Measurements from ENCODE around the gene OBSCN.

Gene OBSCN

GRCh38 chr1:228393811-228394570, 186.1 kb downstream of the OBSCN start:
- TF ChIP-seq CTCF (IDR thresholded peaks at IDR 0.05; ENCODE audit: low read depth, low read length, missing control alignments), result no peak

DNA sequence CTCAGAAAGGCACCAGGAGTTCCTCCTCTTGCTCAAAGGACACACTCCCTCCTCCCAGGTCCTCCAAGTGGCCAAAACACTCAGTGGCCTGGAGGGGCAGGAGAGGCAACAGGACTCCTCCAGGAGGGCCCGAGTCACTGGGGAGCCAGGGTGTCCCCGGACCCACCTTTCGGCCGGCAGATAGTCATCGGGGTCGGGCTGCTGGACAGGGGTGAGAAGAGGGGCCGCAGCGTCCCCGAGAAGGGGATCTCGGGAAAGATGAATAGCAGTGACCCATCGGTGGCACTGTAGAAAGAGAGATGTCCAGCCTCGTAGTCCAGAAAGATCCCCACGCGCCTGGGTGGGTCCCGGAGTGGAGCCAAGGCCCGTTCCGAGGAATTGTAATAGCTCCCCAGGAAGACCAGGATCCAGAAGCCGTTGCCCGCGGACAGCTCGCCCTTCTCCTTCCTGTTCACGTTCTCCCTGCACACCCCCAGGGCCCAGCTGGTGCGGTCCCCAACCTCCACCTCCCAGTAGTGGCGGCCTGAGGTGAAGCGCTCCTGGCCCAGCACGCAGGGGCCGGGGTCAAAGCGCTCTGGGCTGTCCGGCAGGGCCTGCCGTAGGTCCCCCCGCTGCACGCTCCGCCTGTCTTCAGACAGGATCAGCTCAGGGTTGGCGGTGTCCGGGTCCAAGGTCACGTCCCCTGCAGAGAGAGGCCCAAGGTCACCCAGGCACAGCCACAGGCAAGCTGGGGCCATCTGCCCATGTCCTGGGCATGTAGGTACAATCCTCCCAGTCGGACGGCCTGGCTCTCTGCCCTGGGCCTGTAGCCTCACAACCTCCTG, 186.9 kb downstream of the OBSCN start:
- DNase-seq (ENCODE audit: extremely low read depth, low read depth), result no peak
- no peak overlapping the region for H3K4me3 ChIP-seq (replicated peaks; ENCODE audit: low read depth, low read length)
- TF ChIP-seq CTCF (IDR thresholded peaks at IDR 0.05; ENCODE audit: low read depth, low read length, missing control alignments), result no peak

More at GRCh38 chr1:228393811-228394570, 186.1 kb downstream of the OBSCN start:
- no peak overlapping the region for H3K4me3 ChIP-seq (replicated peaks; ENCODE audit: low read depth, low read length)
- no peak for DNase-seq (ENCODE audit: extremely low read depth, low read depth)

GRCh38 chr1:228396770-228397662, 189.2 kb downstream of the OBSCN start:
- H3K4me3 ChIP-seq (replicated peaks; ENCODE audit: low read depth, low read length), result no peak overlapping the region
- no peak for DNase-seq (ENCODE audit: extremely low read depth, low read depth)
- no peak for TF ChIP-seq CTCF (IDR thresholded peaks at IDR 0.05; ENCODE audit: low read depth, low read length, missing control alignments)

DNA sequence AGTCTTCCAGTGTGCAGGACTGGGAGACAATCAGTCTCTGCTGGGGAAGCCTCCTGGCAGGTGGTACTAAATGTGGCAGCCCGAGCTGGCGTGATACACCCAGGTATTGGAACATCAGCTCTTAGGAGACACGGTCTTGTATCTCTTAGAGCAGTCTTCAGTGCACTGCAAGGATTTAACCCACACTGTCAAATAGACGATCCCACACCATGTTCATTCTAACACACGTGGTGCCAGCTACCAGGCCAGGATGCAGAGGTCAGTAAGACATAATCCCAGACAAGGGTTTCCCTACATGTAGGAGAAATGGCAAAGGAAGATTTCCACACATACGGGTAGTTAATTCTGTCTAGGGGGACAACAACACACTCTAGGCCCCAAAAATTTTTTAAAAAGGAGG, 190.1 kb downstream of the OBSCN start:
- no peak overlapping the region for H3K4me3 ChIP-seq (replicated peaks; ENCODE audit: low read depth, low read length)
- DNase-seq (ENCODE audit: extremely low read depth, low read depth), result no peak
- no peak for TF ChIP-seq CTCF (IDR thresholded peaks at IDR 0.05; ENCODE audit: low read depth, low read length, missing control alignments)

GRCh38 chr1:228398741-228399461, 191.1 kb downstream of the OBSCN start:
- no peak for TF ChIP-seq CTCF (IDR thresholded peaks at IDR 0.05; ENCODE audit: low read depth, low read length, missing control alignments)
- DNase-seq (ENCODE audit: extremely low read depth, low read depth), result no peak
- H3K4me3 ChIP-seq (replicated peaks; ENCODE audit: low read depth, low read length), result no peak overlapping the region

All from HFF-Myc (cell line).